ENCODE data around the gene KANSL3.
A peak's percentile ranks its signal among the peaks of the same experiment; 100 is the strongest.

Gene KANSL3

DNA sequence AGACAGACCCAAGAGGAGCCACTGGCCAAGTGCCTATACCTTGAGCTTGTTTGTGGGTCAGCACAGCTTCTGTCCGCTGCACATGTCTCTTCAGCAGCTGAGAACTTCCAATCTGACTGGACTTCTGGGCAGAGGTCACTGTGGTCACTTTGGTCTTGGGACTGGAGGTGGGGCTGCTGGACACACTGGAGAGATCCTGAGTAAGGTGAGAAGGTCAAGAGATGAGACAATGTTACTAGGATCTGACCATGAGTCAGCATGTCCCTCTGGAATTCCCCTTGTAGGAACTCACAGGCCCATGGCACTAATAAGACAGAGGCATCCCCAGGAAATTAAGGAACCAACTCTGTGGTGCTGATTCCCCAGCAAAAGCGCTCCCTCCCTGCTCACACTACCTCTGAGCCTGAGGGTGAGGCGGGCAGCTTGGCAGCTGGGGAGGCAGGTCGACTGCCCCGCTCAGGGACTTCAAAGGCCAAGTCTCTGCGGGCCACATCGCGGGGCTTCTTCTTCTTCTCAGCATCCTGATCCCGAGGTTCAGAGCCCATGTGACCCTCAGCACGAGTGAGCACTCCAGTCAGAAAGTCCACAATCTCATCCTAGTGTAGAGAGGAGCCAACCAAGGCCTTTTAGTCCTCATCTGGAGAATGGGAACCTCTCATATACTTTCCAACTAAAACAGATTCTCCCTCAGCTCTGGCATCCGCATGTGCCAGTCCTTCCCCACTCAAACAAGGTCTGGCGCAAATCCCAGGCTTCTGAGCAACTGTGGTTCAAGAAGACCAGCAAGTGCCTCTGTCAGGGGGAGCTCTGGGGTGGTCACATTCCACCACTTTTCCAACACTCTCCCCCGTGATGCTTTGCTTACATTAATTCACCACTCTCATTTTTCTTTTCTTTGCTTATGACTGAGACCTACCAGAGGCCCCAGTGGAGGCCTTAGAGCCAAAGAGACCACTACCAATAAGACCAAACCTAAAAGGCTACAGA lies 29.4 kb downstream of the KANSL3 start:
- no peak overlapping the region for H3K4me2 ChIP-seq (ENCODE audit: insufficient read depth, low read length, poor library complexity, severe bottlenecking)
- no peak overlapping the region for H2BK5ac ChIP-seq (ENCODE audit: low read length)
- no peaks in the 10 kb centered on the region for H3K79me1 ChIP-seq (ENCODE audit: low read depth, low read length)
- no peak overlapping the region for H3K27ac ChIP-seq (replicated peaks; ENCODE audit: low read length)
- H2BK120ac ChIP-seq (ENCODE audit: low read depth, low read length) = no peak overlapping the region
- no peaks in the 10 kb centered on the region for H3K9me3 ChIP-seq (replicated peaks in 1 of 2; ENCODE audit: control insufficient read depth in 2 of 2, insufficient read depth in 1 of 2, low read depth in 1 of 2, low read length in 2 of 2)
- peaks cover 5 to 8% of the 10 kb centered on the region in 2 donors for H3K4me1 ChIP-seq (ENCODE audit: control insufficient read depth in 2 of 2, insufficient read depth in 1 of 2, low read depth in 1 of 2, low read length in 2 of 2)
- H2BK12ac ChIP-seq (ENCODE audit: low read length) = no peak overlapping the region
- peak overlapping the region; percentile 5 for H3K9ac ChIP-seq (ENCODE audit: low read depth, low read length, poor library complexity)
- no peak overlapping the region for H3K4ac ChIP-seq (ENCODE audit: low read length)
- no peak for DNase-seq (ENCODE audit: low spot score)
- H3K14ac ChIP-seq (ENCODE audit: low read length) = no peak overlapping the region
- H3K36me3 ChIP-seq (replicated peaks in 1 of 2; ENCODE audit: control insufficient read depth in 2 of 2, insufficient read depth in 2 of 2, low read length in 2 of 2) = peaks cover 71 to 99% of the 10 kb centered on the region in 2 donors
- no peak overlapping the region for H4K91ac ChIP-seq (ENCODE audit: low read depth, low read length, poor library complexity)
- H2AFZ ChIP-seq (ENCODE audit: low read length) = no peak overlapping the region
- H2BK15ac ChIP-seq (ENCODE audit: low read length) = no peak overlapping the region
- no peak overlapping the region for H4K8ac ChIP-seq (ENCODE audit: low read depth, low read length)
- H2AK5ac ChIP-seq (ENCODE audit: low read depth, low read length) = no peak overlapping the region
- H3K4me3 ChIP-seq (ENCODE audit: low read length in 2 of 2) = no peak overlapping the region
- no peaks in the 10 kb centered on the region for H3K27me3 ChIP-seq (ENCODE audit: control insufficient read depth in 3 of 3, insufficient read depth in 3 of 3, low read depth in 1 of 3, low read length in 3 of 3)
- no peak overlapping the region for H3K23ac ChIP-seq (ENCODE audit: low read depth, low read length, poor library complexity)
- no peak overlapping the region for H3K18ac ChIP-seq (ENCODE audit: low read length)
- no CpG with 5 or more reads among the region's 13 CpGs for WGBS, 2 donors (ENCODE audit: extremely low coverage in 2 of 2, insufficient read length in 2 of 2, insufficient replicate concordance in 1 of 2)

DNA sequence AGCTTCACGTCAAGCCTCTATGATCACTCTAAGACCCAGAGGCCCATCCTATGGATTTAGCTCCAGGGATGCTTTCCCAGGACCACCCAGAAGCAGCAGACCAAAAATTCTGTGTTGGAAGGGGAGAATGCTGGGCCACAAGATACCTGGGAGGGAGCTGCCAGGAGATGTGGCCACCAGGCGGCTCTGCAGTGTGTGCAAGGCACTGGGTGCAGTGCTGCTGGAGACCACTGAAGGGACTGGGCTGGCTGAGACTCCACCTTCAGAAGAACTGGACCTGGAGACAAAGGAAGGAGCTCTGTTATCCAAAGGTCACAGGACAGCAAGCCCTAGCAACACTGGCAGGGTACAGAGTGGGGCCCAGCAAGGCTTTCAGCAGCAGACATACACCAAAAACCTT lies 34.0 kb downstream of the KANSL3 start:
- no peaks in the 10 kb centered on the region for H3K27me3 ChIP-seq (ENCODE audit: control insufficient read depth in 3 of 3, insufficient read depth in 3 of 3, low read depth in 1 of 3, low read length in 3 of 3)
- H2BK12ac ChIP-seq (ENCODE audit: low read length) = no peak overlapping the region
- no peak overlapping the region for H3K9ac ChIP-seq (ENCODE audit: low read depth, low read length, poor library complexity)
- no peak overlapping the region for H2BK15ac ChIP-seq (ENCODE audit: low read length)
- no peak overlapping the region for H3K27ac ChIP-seq (replicated peaks; ENCODE audit: low read length)
- H3K4me2 ChIP-seq (ENCODE audit: insufficient read depth, low read length, poor library complexity, severe bottlenecking) = no peak overlapping the region
- no peak overlapping the region for H4K8ac ChIP-seq (ENCODE audit: low read depth, low read length)
- no peak overlapping the region for H3K14ac ChIP-seq (ENCODE audit: low read length)
- no CpG with 5 or more reads among the region's 2 CpGs for WGBS, 2 donors (ENCODE audit: extremely low coverage in 2 of 2, insufficient read length in 2 of 2, insufficient replicate concordance in 1 of 2)
- H3K9me3 ChIP-seq (replicated peaks in 1 of 2; ENCODE audit: control insufficient read depth in 2 of 2, insufficient read depth in 1 of 2, low read depth in 1 of 2, low read length in 2 of 2) = no peaks in the 10 kb centered on the region
- H2AK5ac ChIP-seq (ENCODE audit: low read depth, low read length) = no peak overlapping the region
- no peaks in the 10 kb centered on the region for H3K79me1 ChIP-seq (ENCODE audit: low read depth, low read length)
- H4K91ac ChIP-seq (ENCODE audit: low read depth, low read length, poor library complexity) = no peak overlapping the region
- no peak overlapping the region for H3K23ac ChIP-seq (ENCODE audit: low read depth, low read length, poor library complexity)
- H3K4ac ChIP-seq (ENCODE audit: low read length) = no peak overlapping the region
- no peak overlapping the region for H2AFZ ChIP-seq (ENCODE audit: low read length)
- H3K18ac ChIP-seq (ENCODE audit: low read length) = no peak overlapping the region
- no peak overlapping the region for H2BK120ac ChIP-seq (ENCODE audit: low read depth, low read length)
- H3K36me3 ChIP-seq (replicated peaks in 1 of 2; ENCODE audit: control insufficient read depth in 2 of 2, insufficient read depth in 2 of 2, low read length in 2 of 2) = peaks cover 66 to 99% of the 10 kb centered on the region in 2 donors
- no peak overlapping the region for H2BK5ac ChIP-seq (ENCODE audit: low read length)
- DNase-seq (ENCODE audit: low spot score) = no peak
- peaks cover 5 to 8% of the 10 kb centered on the region in 2 donors for H3K4me1 ChIP-seq (ENCODE audit: control insufficient read depth in 2 of 2, insufficient read depth in 1 of 2, low read depth in 1 of 2, low read length in 2 of 2)
- H3K4me3 ChIP-seq (ENCODE audit: low read length in 2 of 2) = no peak overlapping the region

GRCh38 chr2:96602330-96602823 lies 35.7 kb downstream of the KANSL3 start:
- Histone ChIP-seq H3K14ac (ENCODE audit: low read length) (no peak overlapping the region), H2BK120ac (ENCODE audit: low read depth, low read length) (no peak overlapping the region), H4K8ac (ENCODE audit: low read depth, low read length) (no peak overlapping the region), H3K27ac (replicated peaks; ENCODE audit: low read length) (no peak overlapping the region), H3K23ac (ENCODE audit: low read depth, low read length, poor library complexity) (no peak overlapping the region), H3K9ac (ENCODE audit: low read depth, low read length, poor library complexity) (no peak overlapping the region), H2AK5ac (ENCODE audit: low read depth, low read length) (no peak overlapping the region), H4K91ac (ENCODE audit: low read depth, low read length, poor library complexity) (no peak overlapping the region), H3K4me2 (ENCODE audit: insufficient read depth, low read length, poor library complexity, severe bottlenecking) (no peak overlapping the region), H3K79me1 (ENCODE audit: low read depth, low read length) (no peaks in the 10 kb centered on the region), H3K4me1 (ENCODE audit: control insufficient read depth in 2 of 2, insufficient read depth in 1 of 2, low read depth in 1 of 2, low read length in 2 of 2) (peaks cover 5 to 6% of the 10 kb centered on the region in 2 donors), H3K36me3 (replicated peaks in 1 of 2; ENCODE audit: control insufficient read depth in 2 of 2, insufficient read depth in 2 of 2, low read length in 2 of 2) (peaks cover 54 to 97% of the 10 kb centered on the region in 2 donors), H3K9me3 (replicated peaks in 1 of 2; ENCODE audit: control insufficient read depth in 2 of 2, insufficient read depth in 1 of 2, low read depth in 1 of 2, low read length in 2 of 2) (no peaks in the 10 kb centered on the region), H2AFZ (ENCODE audit: low read length) (no peak overlapping the region), H3K4me3 (ENCODE audit: low read length in 2 of 2) (no peak overlapping the region), H2BK15ac (ENCODE audit: low read length) (no peak overlapping the region), H2BK5ac (ENCODE audit: low read length) (no peak overlapping the region), H3K4ac (ENCODE audit: low read length) (no peak overlapping the region), H2BK12ac (ENCODE audit: low read length) (no peak overlapping the region), H3K27me3 (ENCODE audit: control insufficient read depth in 3 of 3, insufficient read depth in 3 of 3, low read depth in 1 of 3, low read length in 3 of 3) (no peaks in the 10 kb centered on the region), H3K18ac (ENCODE audit: low read length) (no peak overlapping the region)
- no peak for DNase-seq (ENCODE audit: low spot score)
- no CpG with 5 or more reads among the region's 2 CpGs for WGBS, 2 donors (ENCODE audit: extremely low coverage in 2 of 2, insufficient read length in 2 of 2, insufficient replicate concordance in 1 of 2)

All from neuronal stem cell (in vitro differentiated cells).